Nephron (organoid): ENCODE measurements around the gene PIGS.

Source experiments
- H3K27ac Mint-ChIP-seq, 3 experiments: 2 replicates each; pipeline ENCODE4 v1.8.0; 2020; ENCODE audit warnings: mixed read lengths in 3 of 3, mild to moderate bottlenecking in 2 of 3, moderate library complexity in 1 of 3
- H3K27me3 Mint-ChIP-seq: 2 replicates; pipeline ENCODE4 v1.8.0; 2021; ENCODE audit warnings: low read depth, mild to moderate bottlenecking, moderate library complexity, mixed read lengths
- H3K36me3 Mint-ChIP-seq: 2 replicates; pipeline ENCODE4 v1.8.0; 2020; ENCODE audit warnings: low read depth, mixed read lengths
- H3K4me1 Mint-ChIP-seq: 2 replicates; pipeline ENCODE4 v1.8.0; 2020; ENCODE audit warnings: mixed read lengths
- H3K4me3 Mint-ChIP-seq, 3 experiments: 2 replicates each; pipeline ENCODE4 v1.8.0; 2020; ENCODE audit warnings: mild to moderate bottlenecking in 3 of 3, mixed read lengths in 3 of 3, moderate library complexity in 2 of 3
- H3K9me3 Mint-ChIP-seq: 2 replicates; pipeline ENCODE4 v1.8.0; 2020; ENCODE audit warnings: mixed read lengths
- CTCF ChIP-seq, 3 experiments: fragments of 200-600 bp; sonication (generic); IDR thresholded peaks; one replicate each; pipeline ENCODE4 v1.5.0; 2021; ENCODE audit warnings: antibody characterized with exemption in 3 of 3; ENCODE audit not compliant: unreplicated experiment in 3 of 3

The PIGS gene

GRCh38 chr17:28528327-28529012, 42.9 kb downstream of the PIGS start:
- H3K4me1 Mint-ChIP-seq, result peaks cover 12% of the 10 kb centered on the region
- TF ChIP-seq CTCF (IDR thresholded peaks at IDR 0.05; ENCODE audit: unreplicated experiment in 3 of 3), result no peak
- H3K27me3 Mint-ChIP-seq, result peaks cover 19% of the 10 kb centered on the region
- H3K9me3 Mint-ChIP-seq, result no peaks in the 10 kb centered on the region
- H3K36me3 Mint-ChIP-seq, result no peaks in the 10 kb centered on the region
- H3K27ac Mint-ChIP-seq, result peak overlapping the region in 1 of 3 experiments; percentile 63
- H3K4me3 Mint-ChIP-seq, result no peak overlapping the region

- no peaks in the 10 kb centered on the region for H3K36me3 Mint-ChIP-seq
- H3K4me3 Mint-ChIP-seq, result no peak overlapping the region
- H3K4me1 Mint-ChIP-seq, result peaks cover 12% of the 10 kb centered on the region
- no peak for TF ChIP-seq CTCF (IDR thresholded peaks at IDR 0.05; ENCODE audit: unreplicated experiment in 3 of 3)
- no peaks in the 10 kb centered on the region for H3K9me3 Mint-ChIP-seq
- peaks cover 17% of the 10 kb centered on the region for H3K27me3 Mint-ChIP-seq
- no peak overlapping the region for H3K27ac Mint-ChIP-seq
These were observed 43.5 kb downstream of the PIGS start for GRCh38 chr17:28527859-28528258.

GRCh38 chr17:28527181-28527681, 44.1 kb downstream of the PIGS start:
- Mint-ChIP-seq H3K27me3 (peaks cover 17% of the 10 kb centered on the region), H3K4me1 (peaks cover 13% of the 10 kb centered on the region), H3K36me3 (no peaks in the 10 kb centered on the region), H3K4me3 (no peak overlapping the region), H3K9me3 (no peaks in the 10 kb centered on the region), H3K27ac (peak overlapping the region; percentile 6 to 86 (median 40))
- no peak for TF ChIP-seq CTCF (IDR thresholded peaks at IDR 0.05; ENCODE audit: unreplicated experiment in 3 of 3)

GRCh38 chr17:28526381-28526780, 44.9 kb downstream of the PIGS start:
- H3K4me3 Mint-ChIP-seq, result no peak overlapping the region
- H3K9me3 Mint-ChIP-seq, result no peaks in the 10 kb centered on the region
- peak overlapping the region in 1 of 3 experiments; percentile 98 for H3K27ac Mint-ChIP-seq
- H3K27me3 Mint-ChIP-seq, result peaks cover 19% of the 10 kb centered on the region
- H3K36me3 Mint-ChIP-seq, result no peaks in the 10 kb centered on the region
- no peak for TF ChIP-seq CTCF (IDR thresholded peaks at IDR 0.05; ENCODE audit: unreplicated experiment in 3 of 3)
- H3K4me1 Mint-ChIP-seq, result peaks cover 20% of the 10 kb centered on the region

- TF ChIP-seq CTCF (IDR thresholded peaks at IDR 0.05; ENCODE audit: unreplicated experiment in 3 of 3), result no peak
- Mint-ChIP-seq H3K9me3 (no peaks in the 10 kb centered on the region), H3K27me3 (peaks cover 17% of the 10 kb centered on the region), H3K4me3 (peak overlapping the region in 2 of 3 experiments; percentile 38 to 43), H3K36me3 (no peaks in the 10 kb centered on the region), H3K27ac (peak overlapping the region; percentile 93 to 98 (median 98)), H3K4me1 (peaks cover 20% of the 10 kb centered on the region)
These were observed 46.6 kb downstream of the PIGS start for GRCh38 chr17:28524476-28525424.
